SHP77 (cell line): ENCODE results near the gene RSRC1.
"Not testable (repeated sequence)": the region's sequence is repeated elsewhere in the genome, so short reads cannot be mapped to it uniquely, and the experiment has no call there.

Experiments used
- DNase-seq, 2 experiments: peaks; one replicate each; lab custom pipeline; 2025; lab: John Stamatoyannopoulos, UW

The RSRC1 gene

DNA sequence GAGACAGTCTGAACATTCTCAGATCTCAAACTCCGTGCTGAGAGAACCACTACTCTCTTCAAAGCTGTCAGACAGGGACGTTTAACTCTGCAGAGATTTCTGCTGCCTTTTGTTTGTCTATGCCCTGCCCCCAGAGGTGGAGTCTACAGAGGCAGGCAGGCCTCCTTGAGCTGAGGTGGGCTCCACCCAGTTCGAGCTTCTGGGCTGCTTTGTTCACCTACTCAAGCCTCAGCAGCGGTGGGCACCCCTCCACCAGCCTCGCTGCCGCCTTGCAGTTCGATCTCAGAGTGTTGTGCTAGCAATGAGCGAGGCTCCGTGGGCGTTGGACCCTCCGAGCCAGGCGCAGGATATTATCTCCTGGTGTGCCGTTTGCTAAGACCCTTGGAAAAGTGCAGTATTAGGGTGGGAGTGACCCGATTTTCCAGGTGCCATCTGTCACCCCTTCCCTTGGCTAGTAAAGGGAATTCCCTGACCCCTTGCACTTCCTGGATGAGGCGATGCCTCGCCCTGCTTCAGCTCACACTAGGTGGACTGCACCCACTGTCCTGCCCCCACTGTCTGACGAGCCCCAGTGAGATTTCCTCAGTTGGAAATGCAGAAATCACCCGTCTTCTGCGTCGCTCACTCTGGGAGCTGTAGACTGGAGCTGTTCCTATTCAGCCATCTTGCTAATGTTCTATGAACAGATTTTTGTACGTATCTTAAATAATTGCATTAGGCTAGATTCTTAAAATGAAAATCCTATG is 220.0 kb downstream of the RSRC1 start:
- DNase-seq, result not testable (repeated sequence)

DNA sequence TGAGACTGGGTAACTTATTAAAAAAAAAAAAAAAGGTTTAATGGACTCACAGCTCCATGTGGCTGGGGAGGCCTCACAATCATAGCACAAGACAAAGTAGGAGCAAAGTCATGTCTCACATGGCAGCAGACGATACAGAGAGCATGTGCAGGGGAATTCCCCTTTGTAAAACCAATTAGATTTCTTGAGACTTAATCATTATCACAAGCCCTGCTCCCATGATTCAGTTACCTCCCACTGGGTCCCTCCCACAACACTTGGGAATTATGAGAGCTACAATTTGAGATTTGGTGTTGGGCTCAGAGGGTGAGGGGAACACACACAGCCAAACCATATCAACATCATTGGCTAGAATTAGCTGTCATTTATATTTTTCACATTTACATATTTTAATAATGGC is 221.0 kb downstream of the RSRC1 start:
- DNase-seq, result no peak

DNA sequence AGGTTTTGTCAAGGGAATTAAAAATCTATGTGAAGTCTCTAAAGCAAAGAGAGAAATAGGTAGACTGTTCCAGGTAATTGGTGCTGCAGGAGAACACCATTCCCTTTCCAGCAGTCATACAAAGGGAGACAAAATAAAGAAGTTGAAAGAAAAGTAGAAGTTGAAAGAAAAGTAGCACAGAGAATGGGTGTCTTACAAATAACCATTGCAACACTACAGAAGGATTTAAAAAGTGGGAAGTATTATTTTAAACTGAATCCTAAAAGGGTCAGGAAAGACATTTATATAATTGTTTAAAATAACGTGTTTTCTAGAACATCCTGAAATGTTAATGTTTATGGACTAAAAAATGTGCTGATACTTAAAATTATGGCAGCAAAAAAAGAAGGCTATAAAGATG is 223.8 kb downstream of the RSRC1 start:
- no peak for DNase-seq

DNA sequence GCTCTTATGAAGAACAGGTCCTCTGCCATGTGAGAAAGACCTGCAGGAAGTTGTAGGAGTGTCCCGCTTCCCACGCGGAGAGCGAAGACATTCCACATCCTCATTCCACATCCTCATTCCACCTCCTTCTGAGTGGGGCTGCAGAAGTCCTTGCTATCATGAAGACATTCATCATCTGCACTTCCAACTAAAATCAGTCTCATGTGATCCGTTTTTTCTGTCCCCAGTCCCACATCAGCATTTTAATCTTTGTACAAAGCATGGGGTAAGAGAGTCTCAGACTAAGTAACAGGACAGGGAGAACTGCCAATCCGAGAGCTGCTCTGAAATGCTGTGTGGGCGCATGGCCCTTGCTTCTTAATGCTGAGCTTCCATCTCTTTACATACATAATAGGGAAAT is 227.2 kb downstream of the RSRC1 start:
- no peak for DNase-seq

DNA sequence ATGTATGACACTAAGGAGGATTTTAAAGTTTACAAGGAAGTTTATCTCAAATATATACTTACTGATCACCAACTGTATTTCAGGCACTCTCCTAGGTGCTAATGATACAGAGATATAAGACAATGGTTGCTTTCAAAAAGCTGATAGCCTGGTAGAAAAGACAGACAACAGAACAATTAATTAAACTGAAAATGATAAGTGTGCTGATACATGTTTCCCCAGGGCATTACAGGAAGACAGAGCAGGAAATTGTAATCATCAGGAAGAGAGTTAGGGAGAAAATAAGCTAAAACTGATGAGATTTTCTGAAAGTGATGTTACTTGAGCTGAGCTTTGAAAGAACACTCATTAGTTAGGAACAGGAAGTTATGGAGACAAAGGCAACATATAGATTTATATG is 229.7 kb downstream of the RSRC1 start:
- DNase-seq, result no peak

DNA sequence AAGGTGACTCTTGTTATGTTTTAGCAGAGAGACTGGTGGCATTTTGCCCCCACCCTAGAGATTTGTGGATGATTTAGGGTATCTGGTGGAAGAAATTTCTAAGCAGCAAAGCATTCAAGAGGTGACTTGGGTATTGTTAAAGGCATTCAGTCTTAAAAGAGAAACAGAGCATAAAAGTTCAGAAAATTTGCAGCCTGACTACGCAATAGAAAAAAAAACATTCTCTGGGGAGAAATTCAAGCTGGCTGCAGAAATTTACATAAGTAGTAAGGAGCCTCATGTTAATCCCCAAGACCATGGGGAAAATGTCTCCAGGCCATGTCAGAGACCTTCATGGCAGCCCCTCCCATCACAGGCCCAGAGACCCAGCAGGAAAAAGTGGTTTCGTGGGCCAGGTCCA is 231.1 kb downstream of the RSRC1 start:
- not testable (repeated sequence) for DNase-seq

DNA sequence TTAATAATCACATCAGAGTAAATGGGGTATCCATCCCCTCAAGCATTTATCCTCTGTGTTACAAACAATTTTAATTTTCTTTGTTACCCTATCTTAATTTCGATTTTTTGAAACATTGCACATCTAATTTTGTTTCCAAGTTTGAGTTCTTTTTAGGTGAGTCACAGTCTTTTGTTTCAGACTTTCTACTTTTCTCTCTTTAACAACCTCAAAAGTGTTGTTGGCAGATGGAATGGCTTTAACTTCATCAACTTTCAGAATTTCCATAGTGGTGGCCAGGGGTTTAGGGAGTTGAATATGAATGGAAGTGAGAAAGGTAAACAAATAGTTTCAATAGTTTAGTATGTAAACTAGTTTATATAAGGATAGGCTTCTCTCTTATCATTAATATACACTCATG is 238.1 kb downstream of the RSRC1 start:
- no peak for DNase-seq

DNA sequence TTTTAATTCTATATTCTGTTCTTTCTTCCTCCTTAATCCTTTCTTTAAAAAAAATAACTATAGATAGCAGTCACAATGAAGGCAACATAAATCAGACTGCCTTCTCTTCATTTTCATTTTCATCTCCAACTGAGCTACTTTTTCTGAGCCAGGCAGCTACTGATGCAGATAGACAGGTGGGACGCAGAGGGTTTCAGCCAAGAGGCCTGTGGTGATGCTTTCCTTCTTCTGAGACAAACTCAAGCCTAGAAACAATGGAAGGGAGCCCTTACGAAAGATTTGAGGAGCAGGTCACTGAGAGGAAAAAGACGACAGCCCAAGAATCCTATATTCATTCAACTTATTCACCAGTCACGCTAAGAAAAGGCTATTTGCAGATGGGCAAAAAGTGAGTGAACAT is 241.1 kb downstream of the RSRC1 start:
- no peak for DNase-seq

DNA sequence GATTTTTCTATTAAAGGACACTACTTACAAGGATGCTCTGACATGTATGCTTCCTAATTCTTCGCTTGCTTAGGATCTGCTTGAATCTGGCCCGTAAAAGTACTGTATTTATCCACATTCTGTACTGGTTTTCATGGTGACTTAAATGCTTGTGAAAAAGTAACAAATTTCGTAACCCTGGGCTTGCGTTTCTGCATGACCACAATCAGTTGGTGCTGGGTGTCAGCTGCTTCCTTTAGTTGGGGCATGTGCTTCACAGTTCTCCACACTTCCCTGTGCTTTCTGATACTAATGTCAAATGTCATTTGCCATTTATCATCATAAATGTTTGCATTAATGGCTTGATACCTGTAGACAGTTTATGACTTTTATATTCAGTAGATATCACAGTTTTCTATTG is 242.7 kb downstream of the RSRC1 start:
- no peak for DNase-seq

DNA sequence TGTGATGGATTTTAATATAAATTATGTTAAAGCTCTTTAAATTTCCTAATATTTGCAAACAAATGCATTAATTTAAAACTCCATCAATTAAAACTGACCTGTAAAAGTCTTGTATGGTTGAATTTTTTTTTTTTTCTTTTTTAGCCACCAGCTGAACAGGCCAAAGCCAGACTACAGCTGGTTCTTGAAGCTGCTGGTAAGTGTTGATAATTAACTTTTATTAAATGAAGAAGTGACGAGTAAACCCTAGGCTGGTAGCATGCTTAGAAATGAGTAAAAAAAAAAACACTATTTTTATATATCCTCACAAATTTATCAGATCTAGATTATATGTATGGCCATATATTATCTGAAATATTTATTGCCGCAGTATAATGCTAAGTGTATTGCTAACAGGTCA is 244.8 kb downstream of the RSRC1 start:
- DNase-seq, result no peak

DNA sequence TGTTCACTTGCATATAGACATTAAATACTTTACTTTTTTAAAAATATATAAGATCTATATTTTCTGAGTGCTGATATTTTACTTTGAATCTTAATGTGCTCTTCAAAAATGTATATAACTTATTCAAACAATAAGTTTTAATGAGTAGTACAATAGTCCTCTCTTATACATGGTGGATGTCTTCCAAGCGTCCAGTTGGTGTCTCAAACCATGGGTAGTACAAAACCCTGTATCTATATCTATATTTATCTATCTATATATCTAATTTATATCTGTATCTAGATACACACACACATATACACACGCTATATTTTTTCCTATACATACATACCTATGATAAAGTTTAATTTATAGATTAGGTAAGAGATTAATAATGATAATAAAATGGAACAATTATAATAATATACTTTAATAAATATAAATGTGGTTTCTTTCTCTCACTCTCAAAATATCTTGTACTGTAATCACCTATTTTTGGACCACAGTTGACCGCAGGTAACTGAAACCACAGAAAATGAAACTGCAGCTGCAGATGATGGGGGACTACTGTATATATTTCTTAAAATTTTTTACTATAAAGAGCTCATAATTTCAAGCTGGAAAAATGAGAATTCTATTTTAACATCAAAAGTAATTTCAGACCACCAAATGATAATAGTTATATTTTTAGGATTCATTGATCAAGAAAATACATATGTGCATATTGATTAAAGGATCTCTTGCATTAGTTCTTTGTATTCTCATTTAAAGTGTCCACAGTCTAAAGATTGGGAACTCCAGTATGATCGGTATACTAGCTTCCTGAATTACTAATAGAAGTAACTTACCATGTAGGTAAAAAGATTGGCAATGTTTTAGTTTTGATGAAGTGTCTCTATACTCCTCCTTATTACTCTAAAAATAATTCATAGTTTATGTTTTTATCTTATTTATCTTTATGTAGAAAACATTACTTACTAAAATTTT is 246.0 kb downstream of the RSRC1 start:
- DNase-seq, result no peak

DNA sequence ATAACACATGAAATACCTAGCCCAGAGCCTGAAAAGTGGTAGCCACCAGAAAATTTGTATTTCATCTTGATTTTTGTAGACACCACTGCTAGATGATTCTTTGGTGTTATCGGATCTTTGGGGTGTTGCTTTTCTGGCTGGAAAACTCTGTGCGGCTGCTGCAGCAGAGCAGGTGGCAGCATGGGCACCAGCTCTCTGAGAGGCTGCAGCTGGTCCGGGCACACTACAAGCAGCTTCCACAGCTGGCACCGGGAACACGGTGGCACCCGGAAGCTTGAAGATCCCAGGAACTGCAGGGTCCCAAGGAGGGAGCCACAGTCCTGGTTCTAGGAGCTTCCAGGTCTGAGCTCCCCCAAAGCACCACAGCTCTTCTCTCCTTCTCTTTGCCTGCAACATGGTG is 249.4 kb downstream of the RSRC1 start:
- DNase-seq, result peak in 1 of 2 experiments; percentile 42

DNA sequence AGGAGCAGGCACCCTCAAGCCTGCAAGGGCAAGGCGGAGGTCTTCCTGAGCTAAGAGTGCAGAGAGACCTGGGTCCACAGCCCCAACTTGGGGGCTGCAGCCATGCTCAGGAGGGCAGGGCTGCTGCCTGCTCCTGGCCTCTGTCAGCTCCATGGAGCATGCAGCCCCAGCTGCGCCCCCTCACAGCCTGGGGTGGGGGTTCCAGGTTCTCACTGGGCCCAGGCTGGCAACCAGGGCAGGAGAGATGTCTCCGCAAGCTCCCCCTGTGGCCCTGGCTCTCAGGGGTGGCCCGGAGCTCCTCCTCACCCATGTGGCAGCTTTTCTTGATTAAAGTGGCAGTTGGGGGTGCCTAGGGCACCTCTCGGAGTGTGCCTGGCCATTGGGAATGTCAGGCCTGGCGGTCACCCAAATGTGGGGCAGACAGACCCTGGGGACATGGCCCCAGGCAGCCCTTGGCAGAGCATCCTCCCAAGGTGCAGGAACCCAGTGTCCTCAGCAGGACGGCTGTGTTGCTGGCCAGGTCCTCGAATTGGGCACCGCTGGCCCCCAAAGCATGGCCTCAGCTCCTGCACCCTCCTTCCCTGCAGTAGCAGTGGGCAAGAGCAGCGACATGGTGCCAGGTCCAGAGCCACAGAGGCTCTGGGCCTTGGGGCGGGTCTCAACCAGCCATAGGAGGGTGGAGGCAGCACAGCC is 251.0 kb downstream of the RSRC1 start:
- no peak for DNase-seq

DNA sequence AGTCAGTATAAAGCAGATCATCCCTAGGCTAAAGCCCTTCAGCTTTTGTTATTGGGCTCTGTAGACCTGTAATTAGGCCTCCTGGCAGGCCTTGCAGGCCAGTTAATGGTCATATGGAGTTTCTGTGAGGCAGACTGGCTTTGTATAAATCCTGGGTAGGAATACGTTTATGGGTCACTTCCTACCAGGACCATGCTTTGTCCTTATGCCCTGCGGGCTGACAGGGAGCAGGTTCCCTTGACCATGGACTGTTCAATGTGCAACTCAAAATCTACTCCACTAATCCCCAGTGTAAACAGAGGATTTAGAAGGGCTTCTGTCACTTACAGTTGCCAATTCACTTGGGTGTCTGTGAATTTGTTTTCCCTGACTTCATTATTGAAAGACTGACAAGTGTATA is 258.4 kb downstream of the RSRC1 start:
- DNase-seq, result peak; percentile 31 to 39

DNA sequence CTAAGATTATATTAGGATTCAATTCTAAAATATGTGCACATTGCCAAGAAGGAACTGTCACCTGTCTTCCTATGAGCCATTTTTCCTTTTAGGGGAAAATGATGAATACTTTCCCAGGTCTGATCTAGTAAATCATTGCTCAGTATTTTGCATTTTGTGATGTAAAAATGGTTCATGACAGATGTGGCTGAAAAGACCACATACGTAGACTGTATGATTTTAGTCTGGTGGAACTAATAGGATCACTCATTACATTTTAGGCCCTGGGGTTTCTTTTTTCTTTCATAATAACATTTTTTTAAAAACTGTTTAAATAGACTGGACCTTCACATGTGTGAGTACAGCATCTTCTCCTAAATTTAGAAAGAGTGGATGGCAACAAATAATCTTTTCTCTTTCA is 259.4 kb downstream of the RSRC1 start:
- DNase-seq, result no peak

DNA sequence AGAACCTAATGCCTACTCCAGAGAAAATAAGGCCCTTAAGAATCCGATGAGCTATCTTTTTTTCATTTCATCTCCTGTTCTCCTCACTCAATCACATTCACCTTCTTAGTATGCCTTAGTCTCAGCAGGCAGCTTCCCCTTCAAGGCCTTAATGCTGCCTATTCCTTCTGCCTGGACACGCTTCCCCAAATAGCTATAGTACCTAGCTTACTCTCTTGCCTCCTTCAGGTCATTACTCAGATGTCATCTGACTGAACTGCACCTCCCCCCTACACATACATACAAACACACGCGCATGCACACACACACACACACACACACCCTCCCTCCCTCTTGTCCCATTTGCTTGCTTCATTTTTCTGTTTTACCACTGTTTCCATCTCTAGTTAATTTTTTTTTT is 269.6 kb downstream of the RSRC1 start:
- no peak for DNase-seq

DNA sequence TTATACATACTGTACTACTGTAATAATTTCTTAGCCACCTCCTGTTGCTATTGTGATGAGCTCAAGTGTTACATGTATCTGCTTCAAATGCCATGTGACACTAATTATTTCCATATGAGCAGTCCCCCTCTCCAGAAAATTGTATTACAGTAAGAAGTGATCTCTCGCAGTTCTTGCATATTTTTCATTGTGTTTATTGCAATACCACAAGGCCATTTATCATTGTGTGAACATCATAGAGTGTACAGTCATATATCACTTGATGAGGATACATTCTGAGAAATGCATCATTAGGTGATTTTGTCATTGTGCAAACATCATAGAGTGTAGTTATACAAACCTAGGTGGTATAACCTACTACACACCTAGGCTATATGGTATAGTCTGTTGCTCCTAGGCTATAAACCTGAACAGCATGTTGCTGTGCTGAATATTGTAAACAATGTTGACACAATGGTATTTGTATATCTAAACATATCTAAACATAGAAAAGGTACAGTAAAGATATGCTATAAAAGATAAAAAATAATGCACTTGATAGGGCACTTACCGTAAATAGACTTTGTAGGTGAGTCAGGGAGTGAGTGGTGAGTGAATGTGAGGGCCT is 271.5 kb downstream of the RSRC1 start:
- no peak for DNase-seq

DNA sequence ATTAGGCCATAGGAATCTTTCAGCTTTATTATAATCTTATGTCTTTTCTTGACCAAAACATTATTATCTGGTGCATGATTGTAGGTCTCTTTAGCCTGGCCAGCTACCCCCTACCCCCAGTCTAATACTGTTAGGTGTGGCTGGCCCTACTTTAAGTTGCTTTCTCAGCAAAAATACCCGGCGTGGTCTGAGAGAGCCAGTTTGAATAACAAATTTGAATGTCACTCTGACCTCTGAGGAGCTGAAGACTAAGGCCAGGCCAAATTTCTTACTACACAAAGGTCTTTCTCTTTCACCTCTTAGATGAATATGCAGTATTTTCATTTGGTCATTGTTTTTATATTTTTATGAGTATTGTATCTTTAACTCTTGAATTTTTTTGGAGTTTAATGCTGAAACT is 272.6 kb downstream of the RSRC1 start:
- no peak for DNase-seq

DNA sequence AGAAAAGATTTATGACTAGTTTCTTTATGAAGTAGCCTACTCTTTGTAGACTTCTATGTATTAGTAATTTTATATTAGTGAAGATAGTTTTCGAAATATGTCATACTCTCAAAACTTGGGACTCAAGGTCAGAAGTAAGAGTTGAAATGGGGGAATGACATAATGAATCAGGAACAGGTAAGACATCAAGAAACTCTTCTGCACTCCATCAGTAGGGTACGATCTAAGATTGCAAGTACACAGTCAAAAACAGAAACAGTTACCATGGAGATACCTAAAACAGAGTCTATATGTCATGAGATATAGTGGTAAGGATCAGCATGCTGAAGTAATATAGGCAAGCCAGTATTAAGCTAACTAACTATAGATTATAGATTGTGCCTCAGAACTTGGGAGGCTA is 274.1 kb downstream of the RSRC1 start:
- no peak for DNase-seq

DNA sequence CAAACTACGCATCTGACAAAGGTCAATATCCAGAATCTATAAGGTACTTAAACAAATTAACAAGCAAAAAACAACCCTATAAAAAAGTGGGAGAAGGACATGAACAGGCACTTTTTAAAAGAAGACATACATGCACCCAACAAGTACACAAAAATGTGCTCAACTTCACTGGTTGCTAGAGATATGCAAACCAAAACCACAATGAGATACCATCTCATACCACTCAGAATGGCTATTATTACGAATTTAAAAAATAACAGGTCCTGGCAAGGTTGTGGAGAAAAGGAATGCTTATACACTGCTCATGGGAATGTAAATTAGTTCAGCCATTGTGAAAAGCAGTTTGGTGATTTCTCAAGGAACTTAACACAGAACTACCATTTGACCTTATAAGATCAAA is 285.5 kb downstream of the RSRC1 start:
- no peak for DNase-seq

DNA sequence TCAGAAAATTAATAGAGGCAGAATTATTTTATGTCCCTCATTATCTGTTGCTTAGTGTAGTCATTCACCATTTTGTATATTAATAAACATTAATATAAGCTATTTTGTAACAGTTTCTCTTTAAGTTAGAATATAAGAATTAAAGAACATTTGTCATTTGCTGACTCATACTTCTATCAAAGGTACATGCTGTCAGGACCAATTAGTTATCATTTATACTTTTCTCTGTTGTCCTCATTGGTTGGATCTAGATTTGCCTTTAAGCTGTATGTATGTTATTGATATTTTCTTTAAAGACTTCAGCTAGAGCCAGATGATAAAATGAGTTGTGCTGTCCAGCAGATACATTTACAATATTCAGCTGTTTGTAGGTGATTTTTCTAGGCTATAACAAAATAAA is 292.7 kb downstream of the RSRC1 start:
- DNase-seq, result no peak

DNA sequence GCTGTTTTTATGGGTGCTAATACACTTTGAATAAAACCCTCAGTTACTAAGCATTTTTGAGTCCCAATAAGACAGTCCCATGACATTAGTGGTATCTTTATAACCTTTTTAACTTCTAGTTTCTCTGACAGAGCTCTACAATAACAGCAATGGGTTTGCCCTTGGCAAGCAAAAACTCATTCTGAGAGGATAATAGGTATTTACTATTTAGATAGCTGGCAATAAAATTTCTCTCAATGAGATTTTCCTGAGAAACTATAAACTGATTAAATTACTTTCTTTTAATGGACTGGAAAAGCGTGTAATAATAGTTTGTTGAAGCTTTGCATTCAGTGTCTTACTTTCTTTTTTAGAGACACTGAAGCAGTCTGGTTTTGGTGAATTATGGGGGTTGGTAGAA is 293.1 kb downstream of the RSRC1 start:
- DNase-seq, result no peak
